ENCODE results near the gene SOX9. TPM values are rescaled to one million over a fixed set of nuclear protein-coding genes. Genes with fewer than 3 reads are reported as not detected.
"Not testable (repeated sequence)": the region's sequence is repeated elsewhere in the genome, so short reads cannot be mapped to it uniquely, and the experiment has no call there.

The SOX9 gene
- total and polyA plus RNA-seq, 4 donors = 0.42 to 1.7 (median 0.99) TPM

DNA sequence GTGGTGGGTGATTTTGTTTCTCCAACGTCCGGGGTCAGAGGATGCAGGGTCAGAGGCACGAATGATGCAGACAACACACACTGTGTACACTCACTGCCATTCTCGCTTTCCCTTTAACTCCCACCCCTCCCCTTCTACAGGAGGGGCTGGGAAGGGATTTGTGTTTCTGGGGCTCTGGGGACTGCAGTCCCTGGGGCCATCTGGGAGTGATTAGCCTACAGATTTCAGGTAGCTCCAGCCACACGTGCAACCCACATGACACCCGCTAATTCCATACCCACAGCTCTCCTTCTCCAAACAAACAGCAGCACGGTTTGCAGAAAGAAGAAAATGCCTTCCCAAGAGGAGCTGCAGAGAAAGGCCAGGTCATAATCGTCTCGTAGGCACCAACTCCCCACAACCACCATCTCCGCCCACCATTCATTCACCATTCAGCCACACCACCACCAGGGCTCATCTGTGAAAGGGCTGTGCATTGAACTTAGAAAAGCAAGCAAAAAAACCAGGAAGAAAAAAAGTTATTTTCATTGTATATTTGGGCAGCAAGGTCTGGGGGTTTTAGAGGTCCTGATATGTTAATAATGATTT, 9.4 kb upstream of the SOX9 start (continued):
- TF ChIP-seq, protein P1, sequence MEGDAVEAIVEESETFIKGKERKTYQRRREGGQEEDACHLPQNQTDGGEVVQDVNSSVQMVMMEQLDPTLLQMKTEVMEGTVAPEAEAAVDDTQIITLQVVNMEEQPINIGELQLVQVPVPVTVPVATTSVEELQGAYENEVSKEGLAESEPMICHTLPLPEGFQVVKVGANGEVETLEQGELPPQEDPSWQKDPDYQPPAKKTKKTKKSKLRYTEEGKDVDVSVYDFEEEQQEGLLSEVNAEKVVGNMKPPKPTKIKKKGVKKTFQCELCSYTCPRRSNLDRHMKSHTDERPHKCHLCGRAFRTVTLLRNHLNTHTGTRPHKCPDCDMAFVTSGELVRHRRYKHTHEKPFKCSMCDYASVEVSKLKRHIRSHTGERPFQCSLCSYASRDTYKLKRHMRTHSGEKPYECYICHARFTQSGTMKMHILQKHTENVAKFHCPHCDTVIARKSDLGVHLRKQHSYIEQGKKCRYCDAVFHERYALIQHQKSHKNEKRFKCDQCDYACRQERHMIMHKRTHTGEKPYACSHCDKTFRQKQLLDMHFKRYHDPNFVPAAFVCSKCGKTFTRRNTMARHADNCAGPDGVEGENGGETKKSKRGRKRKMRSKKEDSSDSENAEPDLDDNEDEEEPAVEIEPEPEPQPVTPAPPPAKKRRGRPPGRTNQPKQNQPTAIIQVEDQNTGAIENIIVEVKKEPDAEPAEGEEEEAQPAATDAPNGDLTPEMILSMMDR (IDR thresholded peaks at IDR 0.05; ENCODE audit: low read depth, low read length, missing input control) = no peak
- TF ChIP-seq GABPA (IDR thresholded peaks at IDR 0.05 in 1 of 2, conservative IDR thresholded peaks at IDR 0.05 in 1 of 2) (no peak), FOXA2 (IDR thresholded peaks at IDR 0.05) (no peak), RAD21 (IDR thresholded peaks at IDR 0.05) (no peak), SP1 (IDR thresholded peaks at IDR 0.05) (no peak)
- TF ChIP-seq, protein P2, sequence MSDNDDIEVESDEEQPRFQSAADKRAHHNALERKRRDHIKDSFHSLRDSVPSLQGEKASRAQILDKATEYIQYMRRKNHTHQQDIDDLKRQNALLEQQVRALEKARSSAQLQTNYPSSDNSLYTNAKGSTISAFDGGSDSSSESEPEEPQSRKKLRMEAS (IDR thresholded peaks at IDR 0.05) = no peak

DNA sequence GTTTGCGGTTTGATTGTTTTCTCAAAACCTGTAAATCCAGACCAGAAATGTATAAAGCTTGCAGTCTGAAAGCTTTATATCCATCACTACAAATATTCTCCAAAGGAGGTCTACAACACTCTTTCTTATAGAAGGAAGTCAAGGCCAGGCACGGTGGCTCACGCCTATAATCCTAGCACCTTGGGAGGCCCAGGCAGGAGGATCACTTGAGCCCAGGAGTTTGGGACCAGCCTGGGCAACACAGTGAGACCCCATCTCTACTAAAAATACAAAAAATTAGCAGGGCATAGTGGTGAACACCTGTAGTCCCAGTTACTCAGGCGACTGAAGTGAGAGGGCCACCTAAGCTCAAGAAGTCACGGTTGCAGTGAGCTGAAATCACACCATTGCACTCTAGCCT, 8.9 kb upstream of the SOX9 start:
- H3K4me3 ChIP-seq (ENCODE audit: low read depth in 1 of 3, low read length in 3 of 3); H3K36me3 ChIP-seq (ENCODE audit: control insufficient read depth in 4 of 4, insufficient read depth in 3 of 4, low read depth in 1 of 4, low read length in 3 of 4); DNase-seq (ENCODE audit: low spot score); H3K27ac ChIP-seq (ENCODE audit: low read depth in 1 of 2, low read length in 2 of 2); H3K9me3 ChIP-seq (ENCODE audit: control insufficient read depth in 4 of 4, low read length in 3 of 4); H3K9ac ChIP-seq (ENCODE audit: low read depth in 1 of 2, low read length in 2 of 2): not testable (repeated sequence)
- WGBS = 90% methylated on average over 5 of the region's 5 CpGs
- Histone ChIP-seq H3K27me3 (ENCODE audit: control insufficient read depth in 4 of 4, insufficient read depth in 4 of 4, low read length in 3 of 4) (peaks cover 0 to 10% (median 6%) of the 10 kb centered on the region in 4 donors), H3K4me1 (ENCODE audit: control insufficient read depth in 4 of 4, insufficient read depth in 4 of 4, low read length in 3 of 4) (peaks cover under 1 to 11% (median 5%) of the 10 kb centered on the region in 4 donors)

DNA sequence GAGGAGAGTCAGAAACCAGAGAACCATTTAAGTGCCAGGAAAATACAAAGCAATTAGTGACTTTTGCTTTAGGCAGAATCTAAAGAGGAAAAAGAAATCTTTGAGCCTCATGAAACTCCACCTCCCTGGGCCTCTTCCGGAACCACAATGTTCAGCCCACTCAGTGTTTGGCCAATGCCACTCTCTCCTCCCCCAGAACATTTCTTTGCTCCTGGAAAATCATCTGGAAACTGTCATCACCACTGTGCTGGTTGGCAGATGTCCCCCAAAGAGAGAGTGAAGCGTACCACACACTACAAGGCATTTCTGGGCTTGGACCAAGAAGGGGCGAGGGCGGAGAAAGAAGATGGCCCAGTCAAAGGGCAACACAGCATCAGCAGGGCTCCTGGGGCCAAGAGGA, 7.1 kb upstream of the SOX9 start:
- Histone ChIP-seq H3K27me3 (ENCODE audit: control insufficient read depth in 4 of 4, insufficient read depth in 4 of 4, low read length in 3 of 4) (peaks cover 0 to 18% (median 7%) of the 10 kb centered on the region in 4 donors), H3K9me3 (ENCODE audit: control insufficient read depth in 4 of 4, low read length in 3 of 4) (no peaks in the 10 kb centered on the region), H3K36me3 (ENCODE audit: control insufficient read depth in 4 of 4, insufficient read depth in 3 of 4, low read depth in 1 of 4, low read length in 3 of 4) (no peaks in the 10 kb centered on the region), H3K4me3 (ENCODE audit: low read depth in 1 of 3, low read length in 3 of 3) (no peak overlapping the region), H3K9ac (ENCODE audit: low read depth in 1 of 2, low read length in 2 of 2) (no peak overlapping the region), H3K27ac (ENCODE audit: low read depth in 1 of 2, low read length in 2 of 2) (no peak overlapping the region), H3K4me1 (ENCODE audit: control insufficient read depth in 4 of 4, insufficient read depth in 4 of 4, low read length in 3 of 4) (peaks cover 11 to 28% (median 18%) of the 10 kb centered on the region in 4 donors)
- TF ChIP-seq TAF1 (conservative IDR thresholded peaks at IDR 0.05) (no peak), YY1 (IDR thresholded peaks at IDR 0.05) (no peak), FOXA2 (IDR thresholded peaks at IDR 0.05) (no peak), NR2F2 (IDR thresholded peaks at IDR 0.05) (no peak), RXRA (IDR thresholded peaks at IDR 0.05) (no peak), HNF4G (IDR thresholded peaks at IDR 0.05) (no peak), EGR1 (IDR thresholded peaks at IDR 0.05; ENCODE audit: low read depth in 2 of 2) (no peak), SP1 (IDR thresholded peaks at IDR 0.05) (no peak), FOXA1 (IDR thresholded peaks at IDR 0.05) (no peak), JUND (IDR thresholded peaks at IDR 0.05) (no peak), HNF4A (conservative IDR thresholded peaks at IDR 0.05) (no peak), RAD21 (IDR thresholded peaks at IDR 0.05) (no peak)
- TF ChIP-seq, protein P3, sequence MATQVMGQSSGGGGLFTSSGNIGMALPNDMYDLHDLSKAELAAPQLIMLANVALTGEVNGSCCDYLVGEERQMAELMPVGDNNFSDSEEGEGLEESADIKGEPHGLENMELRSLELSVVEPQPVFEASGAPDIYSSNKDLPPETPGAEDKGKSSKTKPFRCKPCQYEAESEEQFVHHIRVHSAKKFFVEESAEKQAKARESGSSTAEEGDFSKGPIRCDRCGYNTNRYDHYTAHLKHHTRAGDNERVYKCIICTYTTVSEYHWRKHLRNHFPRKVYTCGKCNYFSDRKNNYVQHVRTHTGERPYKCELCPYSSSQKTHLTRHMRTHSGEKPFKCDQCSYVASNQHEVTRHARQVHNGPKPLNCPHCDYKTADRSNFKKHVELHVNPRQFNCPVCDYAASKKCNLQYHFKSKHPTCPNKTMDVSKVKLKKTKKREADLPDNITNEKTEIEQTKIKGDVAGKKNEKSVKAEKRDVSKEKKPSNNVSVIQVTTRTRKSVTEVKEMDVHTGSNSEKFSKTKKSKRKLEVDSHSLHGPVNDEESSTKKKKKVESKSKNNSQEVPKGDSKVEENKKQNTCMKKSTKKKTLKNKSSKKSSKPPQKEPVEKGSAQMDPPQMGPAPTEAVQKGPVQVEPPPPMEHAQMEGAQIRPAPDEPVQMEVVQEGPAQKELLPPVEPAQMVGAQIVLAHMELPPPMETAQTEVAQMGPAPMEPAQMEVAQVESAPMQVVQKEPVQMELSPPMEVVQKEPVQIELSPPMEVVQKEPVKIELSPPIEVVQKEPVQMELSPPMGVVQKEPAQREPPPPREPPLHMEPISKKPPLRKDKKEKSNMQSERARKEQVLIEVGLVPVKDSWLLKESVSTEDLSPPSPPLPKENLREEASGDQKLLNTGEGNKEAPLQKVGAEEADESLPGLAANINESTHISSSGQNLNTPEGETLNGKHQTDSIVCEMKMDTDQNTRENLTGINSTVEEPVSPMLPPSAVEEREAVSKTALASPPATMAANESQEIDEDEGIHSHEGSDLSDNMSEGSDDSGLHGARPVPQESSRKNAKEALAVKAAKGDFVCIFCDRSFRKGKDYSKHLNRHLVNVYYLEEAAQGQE (IDR thresholded peaks at IDR 0.05) = no peak
- TF ChIP-seq, protein P4, sequence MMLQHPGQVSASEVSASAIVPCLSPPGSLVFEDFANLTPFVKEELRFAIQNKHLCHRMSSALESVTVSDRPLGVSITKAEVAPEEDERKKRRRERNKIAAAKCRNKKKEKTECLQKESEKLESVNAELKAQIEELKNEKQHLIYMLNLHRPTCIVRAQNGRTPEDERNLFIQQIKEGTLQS (IDR thresholded peaks at IDR 0.05) = no peak
- TF ChIP-seq, protein P1 (IDR thresholded peaks at IDR 0.05; ENCODE audit: low read depth, low read length, missing input control) = no peak
- TF ChIP-seq, protein P5, sequence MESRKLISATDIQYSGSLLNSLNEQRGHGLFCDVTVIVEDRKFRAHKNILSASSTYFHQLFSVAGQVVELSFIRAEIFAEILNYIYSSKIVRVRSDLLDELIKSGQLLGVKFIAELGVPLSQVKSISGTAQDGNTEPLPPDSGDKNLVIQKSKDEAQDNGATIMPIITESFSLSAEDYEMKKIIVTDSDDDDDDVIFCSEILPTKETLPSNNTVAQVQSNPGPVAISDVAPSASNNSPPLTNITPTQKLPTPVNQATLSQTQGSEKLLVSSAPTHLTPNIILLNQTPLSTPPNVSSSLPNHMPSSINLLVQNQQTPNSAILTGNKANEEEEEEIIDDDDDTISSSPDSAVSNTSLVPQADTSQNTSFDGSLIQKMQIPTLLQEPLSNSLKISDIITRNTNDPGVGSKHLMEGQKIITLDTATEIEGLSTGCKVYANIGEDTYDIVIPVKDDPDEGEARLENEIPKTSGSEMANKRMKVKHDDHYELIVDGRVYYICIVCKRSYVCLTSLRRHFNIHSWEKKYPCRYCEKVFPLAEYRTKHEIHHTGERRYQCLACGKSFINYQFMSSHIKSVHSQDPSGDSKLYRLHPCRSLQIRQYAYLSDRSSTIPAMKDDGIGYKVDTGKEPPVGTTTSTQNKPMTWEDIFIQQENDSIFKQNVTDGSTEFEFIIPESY (IDR thresholded peaks at IDR 0.05) = no peak
- TF ChIP-seq, protein P2 (IDR thresholded peaks at IDR 0.05) = no peak
- DNase-seq (ENCODE audit: low spot score) = no peak
- 94% methylated on average over 4 of the region's 4 CpGs for WGBS
